GM12875 (cell line): ENCODE results near the gene INPP5F.

Source experiments
- H3K4me3 ChIP-seq: one replicate; pipeline ENCODE4 v1.5.1; 2011; ENCODE audit warnings: low read depth, low read length, control low read depth
- TF ChIP-seq, protein P1 (sequence below): IDR thresholded peaks from 2 replicates; pipeline ENCODE4 v1.5.1; 2011; ENCODE audit warnings: low read depth, mild to moderate bottlenecking, control low read depth, inconsistent platforms, low read length, moderate library complexity, borderline replicate concordance; ENCODE audit not compliant: insufficient read depth

Gene INPP5F

DNA sequence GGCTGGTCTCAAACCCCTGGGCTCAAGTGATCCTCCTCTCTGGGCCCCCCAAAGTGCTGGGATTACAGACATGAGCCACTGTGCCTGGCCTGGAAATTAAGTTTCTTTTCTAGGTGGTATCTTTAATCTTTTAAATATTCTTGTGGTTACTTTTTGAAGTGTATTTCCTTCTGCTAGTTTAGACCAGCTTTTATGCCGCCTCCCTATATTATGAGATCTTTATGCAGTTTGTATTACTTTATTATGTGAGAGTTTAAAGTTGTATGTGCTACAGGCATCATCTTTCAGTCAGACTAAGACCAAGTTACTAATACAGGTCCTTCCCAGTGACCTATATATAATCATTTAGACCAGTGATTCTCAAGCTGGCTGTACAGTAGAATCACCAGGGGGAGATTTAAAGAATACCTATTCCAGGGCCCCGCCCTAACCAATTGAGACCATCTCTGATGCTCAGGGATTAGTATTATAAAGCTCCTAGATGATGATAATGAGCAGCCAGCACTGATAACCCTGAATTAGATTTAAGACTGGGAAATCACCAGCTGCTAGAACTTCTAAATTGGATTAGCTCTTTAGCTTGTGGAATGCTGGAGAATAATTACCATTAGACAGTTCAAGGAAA, 11.3 kb downstream of the INPP5F start:
- no peak overlapping the region for H3K4me3 ChIP-seq

GRCh38 chr10:119737823-119738222, 12.0 kb downstream of the INPP5F start:
- no peak overlapping the region for H3K4me3 ChIP-seq
- TF ChIP-seq, protein P1, sequence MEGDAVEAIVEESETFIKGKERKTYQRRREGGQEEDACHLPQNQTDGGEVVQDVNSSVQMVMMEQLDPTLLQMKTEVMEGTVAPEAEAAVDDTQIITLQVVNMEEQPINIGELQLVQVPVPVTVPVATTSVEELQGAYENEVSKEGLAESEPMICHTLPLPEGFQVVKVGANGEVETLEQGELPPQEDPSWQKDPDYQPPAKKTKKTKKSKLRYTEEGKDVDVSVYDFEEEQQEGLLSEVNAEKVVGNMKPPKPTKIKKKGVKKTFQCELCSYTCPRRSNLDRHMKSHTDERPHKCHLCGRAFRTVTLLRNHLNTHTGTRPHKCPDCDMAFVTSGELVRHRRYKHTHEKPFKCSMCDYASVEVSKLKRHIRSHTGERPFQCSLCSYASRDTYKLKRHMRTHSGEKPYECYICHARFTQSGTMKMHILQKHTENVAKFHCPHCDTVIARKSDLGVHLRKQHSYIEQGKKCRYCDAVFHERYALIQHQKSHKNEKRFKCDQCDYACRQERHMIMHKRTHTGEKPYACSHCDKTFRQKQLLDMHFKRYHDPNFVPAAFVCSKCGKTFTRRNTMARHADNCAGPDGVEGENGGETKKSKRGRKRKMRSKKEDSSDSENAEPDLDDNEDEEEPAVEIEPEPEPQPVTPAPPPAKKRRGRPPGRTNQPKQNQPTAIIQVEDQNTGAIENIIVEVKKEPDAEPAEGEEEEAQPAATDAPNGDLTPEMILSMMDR: no peak

More for the DNA sequence above, 11.3 kb downstream of the INPP5F start:
- TF ChIP-seq, protein P1: no peak

DNA sequence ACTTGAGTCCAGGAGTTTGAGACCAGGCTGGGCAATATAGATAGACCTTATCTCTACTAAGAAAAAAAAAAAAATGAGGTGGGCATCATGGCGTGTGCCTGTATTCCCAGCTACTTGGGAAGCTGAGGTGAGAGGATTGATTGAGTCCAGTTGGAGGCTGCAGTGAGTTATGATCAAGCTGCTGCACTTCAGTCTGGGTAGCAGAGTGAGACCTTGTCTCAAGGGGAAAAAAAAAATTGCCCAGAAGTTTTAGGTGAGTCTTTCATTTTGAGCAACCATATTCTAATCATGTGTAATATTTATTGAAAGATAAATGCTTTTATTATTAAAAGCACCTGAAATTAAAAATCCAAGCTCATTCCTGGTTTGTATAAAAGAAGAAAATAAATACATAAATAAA, 13.1 kb downstream of the INPP5F start:
- TF ChIP-seq, protein P1: no peak
- no peak overlapping the region for H3K4me3 ChIP-seq

GRCh38 chr10:119740096-119740495, 14.2 kb downstream of the INPP5F start:
- H3K4me3 ChIP-seq: no peak overlapping the region
- TF ChIP-seq, protein P1: no peak

DNA sequence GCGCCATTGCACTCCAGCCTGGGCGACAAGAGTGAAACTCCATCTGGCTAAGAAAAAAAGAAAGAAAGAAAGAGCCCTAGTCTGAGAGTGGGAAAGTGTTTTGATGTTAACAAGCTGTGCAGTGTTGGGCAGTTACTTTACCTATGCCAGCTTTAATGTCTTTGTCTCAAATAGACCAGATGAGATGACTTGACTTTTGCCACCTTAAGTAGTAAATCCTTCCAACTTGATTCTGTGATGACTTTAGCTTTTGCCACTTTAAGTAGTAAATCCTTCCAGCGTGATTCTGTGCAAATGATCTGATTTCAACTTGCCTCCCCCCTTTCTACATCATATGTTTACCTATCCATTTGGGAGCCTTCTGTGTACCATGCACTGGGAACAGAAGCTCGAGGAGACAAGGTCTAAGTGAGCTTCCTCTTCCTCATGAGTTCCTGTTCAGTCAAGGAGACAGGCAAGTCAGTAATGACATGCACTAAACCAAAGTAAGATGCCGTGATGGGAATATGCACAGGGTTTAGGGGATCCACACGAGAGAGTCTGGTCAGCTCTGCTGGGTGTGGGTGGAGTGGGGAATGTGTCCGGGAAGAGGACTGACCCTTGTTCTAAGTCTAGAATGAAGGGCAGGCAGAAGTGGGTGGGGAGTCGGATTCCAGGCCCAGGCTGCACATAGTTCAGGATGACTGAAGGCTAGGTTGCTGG, 17.2 kb downstream of the INPP5F start:
- no peak overlapping the region for H3K4me3 ChIP-seq
- TF ChIP-seq, protein P1: no peak

- TF ChIP-seq, protein P1: no peak
- H3K4me3 ChIP-seq: no peak overlapping the region
Measured at GRCh38 chr10:119747940-119748339, 22.1 kb downstream of the INPP5F start.

- TF ChIP-seq, protein P1: no peak
- no peak overlapping the region for H3K4me3 ChIP-seq
Measured at GRCh38 chr10:119748871-119749270, 23.0 kb downstream of the INPP5F start.
